Osteocyte (in vitro differentiated cells): ENCODE results near the gene KIAA0930. TPM values are rescaled to one million over a fixed set of nuclear protein-coding genes. Genes with fewer than 3 reads are reported as not detected.

ENCODE experiments used
- DNase-seq: peaks from one replicate; pipeline ENCODE4 v3.0.0; 2021; ENCODE audit warnings: mixed read lengths; ENCODE audit not compliant: unreplicated experiment; ENCODE audit errors: extremely low spot score
- H3K27ac Mint-ChIP-seq: one replicate; pipeline ENCODE4 v1.8.0; 2021; ENCODE audit warnings: mild to moderate bottlenecking, mixed read lengths; ENCODE audit not compliant: unreplicated experiment
- H3K27me3 Mint-ChIP-seq: one replicate; pipeline ENCODE4 v1.8.0; 2021; ENCODE audit warnings: mixed read lengths; ENCODE audit not compliant: unreplicated experiment
- H3K36me3 Mint-ChIP-seq: one replicate; pipeline ENCODE4 v1.8.0; 2021; ENCODE audit warnings: mixed read lengths; ENCODE audit not compliant: unreplicated experiment
- H3K4me1 Mint-ChIP-seq: one replicate; pipeline ENCODE4 v1.8.0; 2021; ENCODE audit warnings: mixed read lengths; ENCODE audit not compliant: unreplicated experiment
- H3K4me3 Mint-ChIP-seq: one replicate; pipeline ENCODE4 v1.8.0; 2021; ENCODE audit warnings: mild to moderate bottlenecking, moderate library complexity, mixed read lengths; ENCODE audit not compliant: unreplicated experiment
- H3K9me3 Mint-ChIP-seq: one replicate; pipeline ENCODE4 v1.8.0; 2021; ENCODE audit warnings: mixed read lengths; ENCODE audit not compliant: unreplicated experiment
- total RNA-seq: library from RNA; stranded (reverse); gene quantifications from 2 replicates; pipeline ENCODE4 v1.2.1, GENCODE V29; 2021
- TF ChIP-seq, protein P1 (sequence below): fragments of 200-600 bp; sonication (generic); IDR thresholded peaks from 2 replicates; pipeline ENCODE4 v1.5.0; 2021; ENCODE audit warnings: antibody characterized with exemption, mild to moderate bottlenecking, moderate library complexity

Gene KIAA0930
- total RNA-seq, 1 donor from 2014 or later, result 53.1 TPM

DNA sequence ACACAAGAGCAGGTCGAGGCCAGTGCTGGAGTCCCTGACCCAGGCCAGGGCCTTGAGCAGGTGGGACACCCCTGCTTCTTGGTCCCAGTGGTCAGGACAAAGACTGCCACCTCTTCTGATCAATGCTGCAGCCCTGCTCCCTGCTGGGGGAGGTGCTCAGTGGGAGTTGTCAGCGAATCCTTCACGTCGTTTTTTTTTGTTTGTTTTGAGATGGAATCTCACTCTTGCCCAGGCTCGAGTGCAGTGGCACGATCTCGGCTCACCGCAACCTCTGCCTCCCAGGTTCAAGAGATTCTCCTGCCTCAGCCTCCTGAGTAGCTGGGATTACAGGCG, 42.3 kb downstream of the KIAA0930 start:
- Mint-ChIP-seq H3K36me3 (peaks cover 21% of the 10 kb centered on the region), H3K4me1 (peaks cover 16% of the 10 kb centered on the region), H3K27me3 (no peaks in the 10 kb centered on the region), H3K27ac (no peak overlapping the region), H3K4me3 (no peak overlapping the region), H3K9me3 (no peaks in the 10 kb centered on the region)
- TF ChIP-seq, protein P1, sequence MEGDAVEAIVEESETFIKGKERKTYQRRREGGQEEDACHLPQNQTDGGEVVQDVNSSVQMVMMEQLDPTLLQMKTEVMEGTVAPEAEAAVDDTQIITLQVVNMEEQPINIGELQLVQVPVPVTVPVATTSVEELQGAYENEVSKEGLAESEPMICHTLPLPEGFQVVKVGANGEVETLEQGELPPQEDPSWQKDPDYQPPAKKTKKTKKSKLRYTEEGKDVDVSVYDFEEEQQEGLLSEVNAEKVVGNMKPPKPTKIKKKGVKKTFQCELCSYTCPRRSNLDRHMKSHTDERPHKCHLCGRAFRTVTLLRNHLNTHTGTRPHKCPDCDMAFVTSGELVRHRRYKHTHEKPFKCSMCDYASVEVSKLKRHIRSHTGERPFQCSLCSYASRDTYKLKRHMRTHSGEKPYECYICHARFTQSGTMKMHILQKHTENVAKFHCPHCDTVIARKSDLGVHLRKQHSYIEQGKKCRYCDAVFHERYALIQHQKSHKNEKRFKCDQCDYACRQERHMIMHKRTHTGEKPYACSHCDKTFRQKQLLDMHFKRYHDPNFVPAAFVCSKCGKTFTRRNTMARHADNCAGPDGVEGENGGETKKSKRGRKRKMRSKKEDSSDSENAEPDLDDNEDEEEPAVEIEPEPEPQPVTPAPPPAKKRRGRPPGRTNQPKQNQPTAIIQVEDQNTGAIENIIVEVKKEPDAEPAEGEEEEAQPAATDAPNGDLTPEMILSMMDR, result no peak
- no peak for DNase-seq

DNA sequence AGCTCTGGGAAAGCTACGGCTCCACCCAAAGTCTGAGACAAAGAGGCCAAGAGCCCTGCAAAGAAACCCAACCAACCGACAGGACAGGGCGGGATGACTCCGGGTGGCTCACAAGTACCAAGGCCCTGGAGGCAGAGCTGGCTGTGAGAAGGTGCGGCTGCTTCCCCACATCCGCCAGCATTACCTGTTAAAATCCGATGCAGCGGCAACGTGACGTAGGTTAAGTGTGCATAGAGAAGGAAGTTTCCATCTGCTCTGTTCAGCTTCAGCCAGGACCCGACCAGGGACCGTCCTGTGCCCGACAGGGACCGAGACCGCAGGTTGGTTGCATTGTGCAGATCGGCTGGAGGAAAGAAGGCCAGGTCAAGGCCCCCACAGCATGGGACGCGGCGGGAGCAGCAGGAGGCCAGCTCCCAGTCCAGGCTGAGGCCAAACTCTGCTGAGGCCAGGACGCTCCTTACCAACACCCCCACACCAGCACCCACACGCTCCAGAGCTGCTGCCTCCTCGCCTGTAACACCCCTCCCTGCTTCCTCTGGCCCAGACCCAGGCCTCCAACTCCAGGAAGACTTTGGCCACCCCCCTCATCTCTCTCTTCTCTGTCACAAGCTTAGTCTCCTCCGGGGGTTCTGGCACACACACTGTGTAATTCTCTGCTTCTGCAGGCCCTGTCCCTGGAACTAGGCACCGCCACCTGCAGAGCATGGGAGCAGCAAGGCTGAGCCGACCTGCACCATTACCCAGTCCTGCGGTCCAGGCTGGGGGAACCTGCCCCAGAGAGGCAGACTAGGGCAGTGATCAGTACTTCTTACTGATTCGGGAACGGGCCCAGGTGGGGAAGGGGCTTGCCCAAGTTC, 42.9 kb downstream of the KIAA0930 start:
- TF ChIP-seq, protein P1, result no peak
- Mint-ChIP-seq H3K4me3 (no peak overlapping the region), H3K4me1 (peaks cover 16% of the 10 kb centered on the region), H3K27ac (no peak overlapping the region), H3K36me3 (peaks cover 21% of the 10 kb centered on the region), H3K27me3 (no peaks in the 10 kb centered on the region), H3K9me3 (no peaks in the 10 kb centered on the region)
- no peak for DNase-seq

DNA sequence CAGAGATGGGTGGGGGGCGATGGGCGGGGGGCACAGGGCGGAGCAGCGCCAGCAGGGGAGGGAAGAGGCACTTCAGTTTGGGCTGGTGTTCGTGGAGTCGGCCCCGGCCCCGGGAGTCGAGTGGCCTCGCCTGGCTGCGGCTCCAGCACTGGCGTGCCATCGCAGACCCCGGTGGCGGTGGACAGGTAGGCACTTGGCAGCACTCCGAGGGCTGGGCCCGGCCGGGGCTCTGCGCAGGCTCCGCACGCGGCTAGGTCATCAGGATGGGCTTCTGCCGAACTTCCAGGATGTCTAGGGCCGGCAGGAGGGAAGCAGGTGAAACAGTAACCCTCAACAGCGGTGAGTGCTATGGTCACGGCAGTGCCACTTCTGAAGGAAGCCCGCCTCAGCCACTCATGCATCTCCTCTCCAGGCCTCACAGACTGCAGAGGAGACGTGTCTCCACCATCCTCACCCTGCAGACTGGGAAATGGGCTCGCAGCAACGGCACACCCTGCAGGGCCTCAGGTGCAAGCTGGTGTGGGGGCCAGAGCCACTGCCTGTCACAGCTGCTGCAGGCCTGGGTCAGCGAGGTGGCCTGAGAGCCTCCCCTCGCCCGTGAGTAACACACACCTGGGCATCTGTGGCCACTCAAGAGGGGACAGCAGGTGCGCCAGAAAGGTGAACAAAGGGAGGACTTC, 43.6 kb downstream of the KIAA0930 start:
- Mint-ChIP-seq H3K36me3 (peaks cover 21% of the 10 kb centered on the region), H3K4me3 (no peak overlapping the region), H3K27ac (no peak overlapping the region), H3K9me3 (no peaks in the 10 kb centered on the region), H3K4me1 (peaks cover 18% of the 10 kb centered on the region), H3K27me3 (no peaks in the 10 kb centered on the region)
- TF ChIP-seq, protein P1, result no peak
- no peak for DNase-seq

DNA sequence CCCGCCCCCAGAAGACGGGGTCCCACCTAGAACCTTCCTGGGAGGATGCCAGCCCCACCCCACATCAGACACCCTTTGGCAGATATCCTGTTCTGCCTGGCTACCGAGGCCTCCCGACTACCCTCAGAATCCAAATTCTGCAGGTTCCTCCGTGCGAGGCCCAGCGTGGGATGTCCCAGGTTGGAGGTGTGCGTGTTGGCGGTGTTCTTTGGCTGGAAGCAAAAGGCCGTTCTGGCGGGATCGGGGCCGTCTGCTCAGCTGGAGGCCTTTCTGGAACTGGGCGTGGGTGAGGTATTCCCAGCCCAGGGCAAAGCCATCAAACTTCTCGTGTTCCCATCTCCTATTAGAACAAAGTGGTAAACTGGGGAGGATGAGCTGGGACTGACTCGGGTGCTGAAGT, 44.4 kb downstream of the KIAA0930 start:
- H3K27me3 Mint-ChIP-seq, result no peaks in the 10 kb centered on the region
- no peak for DNase-seq

DNA sequence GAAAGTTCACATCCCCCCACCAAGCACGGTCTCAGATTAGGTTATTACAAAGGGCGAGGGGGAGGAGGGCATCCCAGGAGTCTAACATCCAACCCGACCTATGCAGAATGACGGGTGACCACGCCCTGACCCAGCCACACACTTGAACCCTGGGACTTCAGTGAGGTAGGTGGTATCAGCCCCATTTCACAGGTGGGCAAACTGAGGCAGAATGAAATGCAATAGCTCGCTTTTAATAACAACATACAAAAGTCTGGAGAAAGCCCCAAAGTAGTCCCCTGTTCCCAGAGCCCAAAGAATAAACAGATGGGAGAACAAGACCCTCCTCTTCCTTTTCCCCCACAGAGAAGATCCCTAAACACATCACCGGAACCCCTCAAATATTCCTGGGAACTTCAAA, 45.1 kb downstream of the KIAA0930 start:
- H3K36me3 Mint-ChIP-seq, result peaks cover 20% of the 10 kb centered on the region
- TF ChIP-seq, protein P1, result no peak
- H3K4me3 Mint-ChIP-seq, result no peak overlapping the region
- no peaks in the 10 kb centered on the region for H3K9me3 Mint-ChIP-seq
- no peak for DNase-seq
- no peaks in the 10 kb centered on the region for H3K27me3 Mint-ChIP-seq
- H3K27ac Mint-ChIP-seq, result no peak overlapping the region
- peaks cover 4% of the 10 kb centered on the region for H3K4me1 Mint-ChIP-seq

More for the DNA sequence above, 44.4 kb downstream of the KIAA0930 start:
- Mint-ChIP-seq H3K4me3 (no peak overlapping the region), H3K27ac (no peak overlapping the region), H3K36me3 (peaks cover 20% of the 10 kb centered on the region), H3K4me1 (peaks cover 11% of the 10 kb centered on the region), H3K9me3 (no peaks in the 10 kb centered on the region)
- TF ChIP-seq, protein P1, result no peak
